ENCODE data around the gene CUL1.

Gene CUL1

DNA sequence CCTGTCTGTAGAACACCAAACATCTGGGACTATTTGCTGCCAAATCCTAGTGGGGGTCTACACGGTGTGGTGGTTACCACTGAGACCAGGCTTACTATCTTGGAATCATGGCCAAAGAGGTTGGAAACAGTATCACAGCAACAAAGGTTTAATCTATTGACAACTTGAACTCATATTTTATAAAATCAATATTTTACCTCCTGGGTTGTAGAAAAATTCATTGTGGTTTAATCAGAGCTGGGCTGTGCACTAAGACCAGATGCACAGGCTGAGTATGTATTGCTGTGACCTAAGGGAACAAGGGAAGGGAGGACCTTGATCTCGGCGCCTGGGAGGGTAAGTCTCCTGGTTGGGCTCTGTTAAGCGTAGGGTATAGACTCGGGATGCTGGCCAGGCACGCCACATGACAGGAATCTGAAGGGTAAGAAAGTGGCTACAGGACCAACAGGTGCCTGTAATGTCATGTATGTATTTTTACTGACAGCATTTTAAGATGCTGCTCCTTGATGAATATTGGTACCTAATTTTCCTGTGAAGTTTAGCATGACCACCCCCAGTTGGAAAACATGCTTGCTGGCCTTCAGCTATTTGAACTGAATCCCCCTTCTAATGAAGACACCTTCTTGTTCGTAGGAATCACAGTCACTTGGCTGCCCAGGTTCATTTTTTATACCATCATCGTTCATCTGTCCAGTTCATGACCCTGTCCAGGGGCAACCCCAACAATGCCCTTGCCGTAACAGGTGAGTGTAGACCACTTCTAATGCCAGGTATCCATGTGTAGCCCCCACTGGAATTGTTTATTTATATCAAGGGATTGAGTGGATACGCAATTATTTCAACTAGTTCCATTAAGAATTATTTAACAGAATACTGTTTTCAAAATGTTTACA is 105.9 kb downstream of the CUL1 start:
- no peak overlapping the region for H3K4me3 ChIP-seq
- peaks cover 28 to 61% (median 31%) of the 10 kb centered on the region in 3 donors for H3K36me3 ChIP-seq

DNA sequence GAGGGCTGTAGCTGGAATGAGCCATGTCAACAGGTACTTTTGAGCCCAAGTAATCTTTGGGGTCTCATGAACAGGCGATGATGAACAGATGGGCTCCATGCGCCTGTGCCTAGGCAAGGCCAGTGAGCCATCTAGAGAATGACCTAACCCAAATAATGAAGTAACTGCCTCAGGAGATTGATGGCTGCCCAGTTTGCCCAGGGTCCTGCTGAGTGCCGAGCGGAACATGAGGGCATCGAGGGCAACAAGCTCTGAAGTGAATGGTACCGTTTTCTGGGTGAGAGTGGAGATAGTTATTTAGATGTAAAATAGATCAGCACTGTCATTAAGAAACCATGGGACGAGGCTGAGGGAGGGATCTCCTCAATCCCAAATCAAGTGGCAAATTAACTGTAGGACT is 107.5 kb downstream of the CUL1 start:
- Histone ChIP-seq H3K9me3 (no peaks in the 10 kb centered on the region), H3K4me3 (no peak overlapping the region), H3K27ac (no peak overlapping the region), H3K4me1 (no peaks in the 10 kb centered on the region), H3K27me3 (no peaks in the 10 kb centered on the region), H3K36me3 (peaks cover 12 to 45% (median 15%) of the 10 kb centered on the region in 3 donors)
- intact Hi-C loops (cut with DNase I; ENCODE audit: low total_unique reads), result no loop called here
- no peak for DNase-seq
- no peak for TF ChIP-seq CTCF (IDR thresholded peaks at IDR 0.05)

More for the DNA sequence above, 105.9 kb downstream of the CUL1 start:
- intact Hi-C loops (cut with DNase I; ENCODE audit: low total_unique reads), result no loop called here
- DNase-seq, result no peak
- Histone ChIP-seq H3K9me3 (no peaks in the 10 kb centered on the region), H3K4me1 (no peaks in the 10 kb centered on the region), H3K27ac (no peak overlapping the region), H3K27me3 (no peaks in the 10 kb centered on the region)
- no peak for TF ChIP-seq CTCF (IDR thresholded peaks at IDR 0.05)

DNA sequence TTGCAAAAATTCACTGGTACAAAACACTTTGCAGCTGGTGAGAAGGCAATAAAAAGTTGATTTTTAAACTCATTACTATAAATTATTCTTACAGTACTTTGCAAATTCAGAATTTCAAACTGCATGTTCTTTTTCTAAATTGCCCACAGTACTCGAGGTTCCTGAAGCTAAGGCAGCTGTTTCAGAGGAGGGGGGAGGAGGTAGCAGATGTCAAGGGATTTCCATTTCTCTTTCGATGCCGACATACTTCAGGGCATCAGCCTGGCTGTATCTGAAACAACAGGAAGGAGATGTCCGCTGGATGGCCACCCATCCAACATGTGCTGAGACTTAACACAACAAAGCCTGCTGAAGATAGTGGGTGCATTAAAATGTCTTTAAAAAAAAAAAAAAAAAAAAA is 108.7 kb downstream of the CUL1 start:
- H3K4me1 ChIP-seq, result no peaks in the 10 kb centered on the region
- peaks cover under 1 to 33% (median 3%) of the 10 kb centered on the region in 3 donors for H3K36me3 ChIP-seq
- DNase-seq, result no peak
- TF ChIP-seq CTCF (IDR thresholded peaks at IDR 0.05), result no peak
- H3K4me3 ChIP-seq, result no peak overlapping the region
- H3K27me3 ChIP-seq, result no peaks in the 10 kb centered on the region
- no peak overlapping the region for H3K27ac ChIP-seq
- intact Hi-C loops (cut with DNase I; ENCODE audit: low total_unique reads), result no loop called here
- no peaks in the 10 kb centered on the region for H3K9me3 ChIP-seq

GRCh38 chr7:148809856-148810255 is 111.2 kb downstream of the CUL1 start:
- Histone ChIP-seq H3K4me1 (no peaks in the 10 kb centered on the region), H3K27me3 (no peaks in the 10 kb centered on the region), H3K4me3 (no peak overlapping the region), H3K36me3 (peaks cover 0 to 26% (median 0%) of the 10 kb centered on the region in 3 donors), H3K9me3 (no peaks in the 10 kb centered on the region), H3K27ac (no peak overlapping the region)
- intact Hi-C loops (cut with DNase I; ENCODE audit: low total_unique reads), result no loop called here
- no peak for DNase-seq
- TF ChIP-seq CTCF (IDR thresholded peaks at IDR 0.05), result no peak

DNA sequence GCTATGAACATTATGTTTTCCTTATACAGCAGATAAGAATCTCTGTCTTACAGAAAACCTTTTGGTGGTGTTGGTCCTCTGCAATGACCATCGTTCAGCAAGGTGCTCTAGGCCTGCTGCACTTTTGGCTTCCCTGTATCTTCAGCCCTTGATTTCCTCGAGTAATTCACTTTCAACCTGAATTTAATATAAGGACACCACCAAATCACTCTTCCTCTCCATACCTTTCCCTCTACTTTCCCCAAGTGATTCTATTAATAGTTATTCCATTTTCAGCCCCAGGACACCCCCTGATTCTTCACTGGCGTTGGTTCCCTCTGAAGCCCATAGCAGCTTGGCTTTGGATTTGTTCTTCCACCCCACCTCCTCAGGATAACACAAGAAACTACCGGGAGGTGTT is 113.2 kb downstream of the CUL1 start:
- intact Hi-C loops (cut with DNase I; ENCODE audit: low total_unique reads), result no loop called here
- H3K4me3 ChIP-seq, result no peak overlapping the region
- no peak overlapping the region for H3K27ac ChIP-seq
- H3K9me3 ChIP-seq, result no peaks in the 10 kb centered on the region
- no peak for DNase-seq
- TF ChIP-seq CTCF (IDR thresholded peaks at IDR 0.05), result no peak
- no peaks in the 10 kb centered on the region for H3K27me3 ChIP-seq
- H3K36me3 ChIP-seq, result peaks cover 0 to 11% (median 0%) of the 10 kb centered on the region in 3 donors
- peaks cover 0 to 8% (median 0%) of the 10 kb centered on the region in 4 donors for H3K4me1 ChIP-seq
